A549 (cell line): ENCODE data around the gene SLC30A3. TPM values are rescaled to one million over a fixed set of nuclear protein-coding genes. Genes with fewer than 3 reads are reported as not detected.

ENCODE experiments used
- ATAC-seq, 2 experiments: fragments of 200-7000 bp in 1 of 2; fragments of >200 bp in 1 of 2; cut with Nextera tagmentation in 1 of 2; cut with Tn5 transposase in 1 of 2; 3 replicates each; pipeline versions ENCODE4 v1.8.0 to v1.9.1; 2018 to 2020; ENCODE audit warnings: mild to moderate bottlenecking in 1 of 2, moderate library complexity in 1 of 2
- CTCF ChIA-PET: fragments of 300-600 bp; sonication (Branson Sonifier 250); formaldehyde crosslinking; extraction: SDS; loops from one replicate; lab custom pipeline; 2021; ENCODE audit warnings: antibody characterized with exemption, inconsistent platforms; lab: Yijun Ruan, JAX
- POLR2A ChIA-PET: fragments of 350-600 bp; formaldehyde crosslinking; extraction: SDS; loops from one replicate; lab custom pipeline; 2021; ENCODE audit warnings: antibody characterized with exemption, inconsistent platforms; lab: Yijun Ruan, JAX
- DNase-seq, 2 experiments: peaks; one replicate each; pipeline versions ENCODE4 v3.0.0 to v3.0.0-alpha.2; 2011 to 2016; ENCODE audit warnings: low read depth in 1 of 2, low spot score in 1 of 2
- FAIRE-seq: peaks from 2 replicates; lab custom pipeline; 2011; peaks lifted over from hg19 to GRCh38; lab: Jason Lieb, UNC
- H3K27ac ChIP-seq, 2 experiments: fragments of >200 bp; sonication (Bioruptor Twin); formaldehyde crosslinking; 3 replicates each; pipeline ENCODE4 v1.5.1; 2016 to 2017
- H3K4me1 ChIP-seq: fragments of >200 bp; sonication (Bioruptor Twin); formaldehyde crosslinking; 3 replicates; pipeline ENCODE4 v1.6.1; 2016
- H3K4me2 ChIP-seq: fragments of >200 bp; sonication (Bioruptor Twin); formaldehyde crosslinking; 3 replicates; pipeline ENCODE4 v1.6.1; 2016
- H3K4me3 ChIP-seq: fragments of >200 bp; sonication (Bioruptor Twin); formaldehyde crosslinking; 3 replicates; pipeline ENCODE4 v1.5.1; 2016
- H3K9me3 ChIP-seq: fragments of >200 bp; sonication (Bioruptor Twin); formaldehyde crosslinking; 3 replicates; pipeline ENCODE4 v1.6.1; 2016
- BHLHE40 ChIP-seq: IDR thresholded peaks from 2 replicates; pipeline ENCODE4 v1.6.1; 2012; ENCODE audit warnings: low read depth, low read length, inconsistent platforms
- CBX2 ChIP-seq: fragments of 200-600 bp; sonication (generic); IDR thresholded peaks from 2 replicates; pipeline ENCODE4 v1.6.1; 2016; ENCODE audit warnings: low read depth, mild to moderate bottlenecking, borderline replicate concordance
- CBX8 ChIP-seq: fragments of 200-600 bp; sonication (generic); IDR thresholded peaks from 2 replicates; pipeline ENCODE4 v1.6.1; 2016
- CHD2 ChIP-seq: fragments of 150-350 bp; IDR thresholded peaks from 2 replicates; pipeline ENCODE4 v1.6.1; 2014; ENCODE audit warnings: low read length; ENCODE audit not compliant: partially characterized antibody
- CHD4 ChIP-seq: fragments of 200-600 bp; sonication (generic); IDR thresholded peaks from 2 replicates; pipeline ENCODE4 v1.6.1; 2016; ENCODE audit warnings: antibody characterized with exemption, mild to moderate bottlenecking, borderline replicate concordance
- CTCF ChIP-seq: fragments of >200 bp; sonication (Bioruptor Twin); formaldehyde crosslinking; IDR thresholded peaks from 3 replicates; pipeline ENCODE4 v1.5.1; 2016
- EHF ChIP-seq: fragments of 250-450 bp; sonication (Bioruptor Pico); IDR thresholded peaks from 2 replicates; pipeline ENCODE4 v1.5.0; 2020; ENCODE audit warnings: mild to moderate bottlenecking
- EP300 ChIP-seq, 2 experiments: fragments of >200 bp; sonication (Bioruptor Twin); formaldehyde crosslinking; IDR thresholded peaks; 2 replicates in 1 of 2; 3 replicates in 1 of 2; pipeline ENCODE4 v1.6.1; 2016 to 2017
- GATA3 ChIP-seq: IDR thresholded peaks from 2 replicates; pipeline ENCODE4 v1.6.1; 2012; ENCODE audit warnings: borderline replicate concordance
- HDAC2 ChIP-seq: fragments of 200-600 bp; sonication (generic); IDR thresholded peaks from 2 replicates; pipeline ENCODE4 v1.6.1; 2016
- HES2 ChIP-seq: fragments of >200 bp; sonication (Bioruptor Twin); formaldehyde crosslinking; IDR thresholded peaks from 2 replicates; pipeline ENCODE4 v1.6.1; 2016
- HEYL ChIP-seq: fragments of 250-450 bp; sonication (Bioruptor Pico); IDR thresholded peaks from 2 replicates; pipeline ENCODE4 v1.8.0; 2021; ENCODE audit warnings: mild to moderate bottlenecking, moderate library complexity
- HOXB5 ChIP-seq: fragments of 250-450 bp; sonication (Bioruptor Pico); IDR thresholded peaks from 2 replicates; pipeline ENCODE4 v1.5.0; 2020; ENCODE audit warnings: mild to moderate bottlenecking, moderate library complexity
- JUN ChIP-seq, 2 experiments: fragments of >200 bp; sonication (Bioruptor Twin); formaldehyde crosslinking; IDR thresholded peaks; 2 replicates in 1 of 2; 3 replicates in 1 of 2; pipeline ENCODE4 v1.6.1; 2016 to 2017
- JUNB ChIP-seq: fragments of >200 bp; sonication (Bioruptor Twin); formaldehyde crosslinking; IDR thresholded peaks from 2 replicates; pipeline ENCODE4 v1.6.1; 2016
- KDM5A ChIP-seq: fragments of 200-600 bp; sonication (generic); IDR thresholded peaks from 2 replicates; pipeline ENCODE4 v1.6.1; 2016; ENCODE audit warnings: antibody characterized with exemption, mild to moderate bottlenecking
- NPAS2 ChIP-seq: fragments of 250-450 bp; sonication (Bioruptor Pico); IDR thresholded peaks from 2 replicates; pipeline ENCODE4 v1.8.0; 2022; ENCODE audit warnings: mild to moderate bottlenecking, moderate library complexity, borderline replicate concordance
- NR3C1 ChIP-seq: fragments of >200 bp; sonication (Bioruptor Twin); formaldehyde crosslinking; IDR thresholded peaks from 3 replicates; pipeline ENCODE4 v1.6.1; 2017
- PBX3 ChIP-seq: IDR thresholded peaks from 2 replicates; pipeline ENCODE4 v1.6.1; 2012
- PHF8 ChIP-seq: fragments of 200-600 bp; sonication (generic); IDR thresholded peaks from 2 replicates; pipeline ENCODE4 v1.6.1; 2016; ENCODE audit warnings: low read depth, mild to moderate bottlenecking, antibody characterized with exemption, moderate library complexity, borderline replicate concordance
- RAD21 ChIP-seq, 2 experiments: fragments of >200 bp in 1 of 2; sonication (Bioruptor Twin) in 1 of 2; formaldehyde crosslinking in 1 of 2; IDR thresholded peaks in 1 of 2; conservative IDR thresholded peaks in 1 of 2; 2 replicates in 1 of 2; 3 replicates in 1 of 2; pipeline ENCODE4 v1.6.1; 2012 to 2018; ENCODE audit warnings: inconsistent platforms in 1 of 2
- RCOR1 ChIP-seq: fragments of 150-350 bp; IDR thresholded peaks from 2 replicates; pipeline ENCODE4 v1.6.1; 2014; ENCODE audit warnings: antibody characterized with exemption, low read length, low read depth
- SMC3 ChIP-seq: fragments of >200 bp; sonication (Bioruptor Twin); formaldehyde crosslinking; IDR thresholded peaks from 3 replicates; pipeline ENCODE4 v1.6.1; 2018; ENCODE audit warnings: inconsistent platforms
- SREBF2 ChIP-seq: fragments of 450-650 bp; IDR thresholded peaks from 2 replicates; pipeline ENCODE4 v1.6.1; 2014; ENCODE audit warnings: mild to moderate bottlenecking, moderate library complexity
- TP53 ChIP-seq: fragments of 250-450 bp; sonication (Bioruptor Pico); IDR thresholded peaks from 2 replicates; pipeline ENCODE4 v1.5.0; 2021; ENCODE audit warnings: mild to moderate bottlenecking, moderate library complexity
- ZFP36 ChIP-seq: fragments of 450-650 bp; IDR thresholded peaks from 2 replicates; pipeline ENCODE4 v1.6.1; 2014; ENCODE audit warnings: borderline replicate concordance; ENCODE audit not compliant: partially characterized antibody
- ZNF302 ChIP-seq: fragments of 250-450 bp; sonication (Bioruptor Pico); IDR thresholded peaks from 2 replicates; pipeline ENCODE4 v1.9.0; 2021; ENCODE audit warnings: inconsistent platforms, mild to moderate bottlenecking, moderate library complexity
- ZSCAN20 ChIP-seq: fragments of 250-450 bp; sonication (Bioruptor Pico); IDR thresholded peaks from 2 replicates; pipeline ENCODE4 v1.8.0; 2022; ENCODE audit warnings: mild to moderate bottlenecking, moderate library complexity
- WGBS: methylation state at CpG from one replicate; pipeline ENCODE4 v1.1.6; 2017; ENCODE audit errors: missing lambda C conversion rate; 5-methylcytosine and 5-hydroxymethylcytosine counted together
- polyA plus RNA-seq, 4 experiments: library from polyadenylated mRNA; depleted of rRNA in 3 of 4; stranded (reverse); fragments of >200 nt; fragmentation: RNase III in 1 of 4; extraction: RNeasy Plus Mini Kit Qiagen cat#74134 plus additional on column Dnase treatment in 1 of 4; gene quantifications; 2 replicates in 3 of 4; 3 replicates in 1 of 4; pipeline ENCODE4 v1.2.3, GENCODE V29; 2011 to 2017

SLC30A3 gene
- polyA plus RNA-seq, 2 of the 4 experiments (the other 2 are of a cell fraction) = 0.90 to 1.9 TPM

GRCh38 chr2:27236626-27237025 is 26.2 kb downstream of the SLC30A3 start:
- no peak; a peak in 1 of 6 replicates for ATAC-seq
- FAIRE-seq = no peak
- ChIA-PET CTCF (interaction anchor here (0.9 to 2.7 kb wide), 5 partner anchors 11 to 66 kb away, joined by 3 to 9 read pairs (median 8); no protein-coding TSS in a partner anchor), POLR2A (interaction anchor here (0.5 kb wide), 1 partner anchor 45 kb away, joined by 3 read pairs; no protein-coding TSS in a partner anchor)
- Histone ChIP-seq H3K4me3 (no peak overlapping the region), H3K4me1 (no peaks in the 10 kb centered on the region), H3K4me2 (no peak overlapping the region), H3K9me3 (no peaks in the 10 kb centered on the region), H3K27ac (no peak overlapping the region)
- DNase-seq = no peak
- WGBS = 80% methylated on average over 3 of the region's 3 CpGs
- no peak for TF ChIP-seq NR3C1
- TF ChIP-seq JUNB = no peak
- no peak for TF ChIP-seq RAD21 (conservative IDR thresholded peaks at IDR 0.05 in 1 of 2, IDR thresholded peaks at IDR 0.05 in 1 of 2)
- no peak for TF ChIP-seq HES2
- no peak for TF ChIP-seq EP300 (IDR thresholded peaks at IDR 0.05)
- no peak for TF ChIP-seq PBX3
- TF ChIP-seq CBX2 = no peak
- no peak for TF ChIP-seq SREBF2
- no peak for TF ChIP-seq HDAC2
- TF ChIP-seq ZSCAN20 = no peak
- no peak for TF ChIP-seq PHF8
- no peak for TF ChIP-seq CBX8
- no peak for TF ChIP-seq BHLHE40
- no peak for TF ChIP-seq KDM5A
- no peak for TF ChIP-seq ZNF302 (CRISPR knock-in tag)
- no peak for TF ChIP-seq GATA3

GRCh38 chr2:27236136-27236535 is 26.7 kb downstream of the SLC30A3 start:
- WGBS = 98% methylated on average over 12 of the region's 12 CpGs
- no peak for FAIRE-seq
- ChIA-PET POLR2A (no interaction called here), CTCF (interaction anchor here (0.7 to 2.7 kb wide), 8 partner anchors 10 to 67 kb away, joined by 3 to 9 read pairs (median 4); no protein-coding TSS in a partner anchor)
- TF ChIP-seq HEYL (CRISPR knock-in tag) = no peak
- TF ChIP-seq CTCF = no peak
- TF ChIP-seq SMC3 = no peak
- no peak for TF ChIP-seq CHD2
- no peak for TF ChIP-seq HOXB5
- no peak for TF ChIP-seq EP300 (IDR thresholded peaks at IDR 0.05)
- no peak for TF ChIP-seq NPAS2
- no peak for TF ChIP-seq NR3C1
- TF ChIP-seq RCOR1 = no peak
- no peak for TF ChIP-seq BHLHE40
- no peak for TF ChIP-seq TP53
- TF ChIP-seq HDAC2 = no peak
- TF ChIP-seq EHF (CRISPR knock-in tag) = no peak
- no peak for TF ChIP-seq ZFP36
- no peak for TF ChIP-seq RAD21 (conservative IDR thresholded peaks at IDR 0.05 in 1 of 2, IDR thresholded peaks at IDR 0.05 in 1 of 2)
- no peak for TF ChIP-seq JUN (IDR thresholded peaks at IDR 0.05)
- no peak for TF ChIP-seq CHD4
- Histone ChIP-seq H3K27ac (no peak overlapping the region), H3K4me3 (no peak overlapping the region), H3K4me2 (no peak overlapping the region), H3K4me1 (no peaks in the 10 kb centered on the region), H3K9me3 (no peaks in the 10 kb centered on the region)
- DNase-seq = no peak
- ATAC-seq = no peak
